GM21576 (cell line): ENCODE data around the gene MBD2.
A peak's percentile ranks its signal among the peaks of the same experiment; 100 is the strongest.
"Not testable (repeated sequence)": the region's sequence is repeated elsewhere in the genome, so short reads cannot be mapped to it uniquely, and the experiment has no call there.

Experiments
- ATAC-seq: cut with Tn5 transposase; IDR thresholded peaks from one replicate; pipeline ENCODE4 v1.9.1; 2021; ENCODE audit warnings: mild to moderate bottlenecking, moderate library complexity; ENCODE audit not compliant: unreplicated experiment

Gene MBD2

GRCh38 chr18:54238173-54238936, 13.9 kb upstream of the MBD2 start:
- no peak for ATAC-seq

- ATAC-seq: no peak
Measured at GRCh38 chr18:54235871-54236270, 11.4 kb upstream of the MBD2 start.

GRCh38 chr18:54233747-54234146, 9.3 kb upstream of the MBD2 start:
- ATAC-seq: no peak

- ATAC-seq: no peak
Measured at GRCh38 chr18:54233228-54233625, 8.8 kb upstream of the MBD2 start.

- ATAC-seq: no peak
Measured at GRCh38 chr18:54232485-54233227, 8.2 kb upstream of the MBD2 start.

- no peak for ATAC-seq
Measured at GRCh38 chr18:54229421-54230059, 5.1 kb upstream of the MBD2 start.

- ATAC-seq: no peak
Measured at GRCh38 chr18:54228364-54228763, 3.9 kb upstream of the MBD2 start.

GRCh38 chr18:54223568-54224241, 764 bp downstream of the MBD2 start:
- peak; percentile 8 for ATAC-seq

- ATAC-seq: peak; percentile 29
Measured at GRCh38 chr18:54222922-54223567, 1.4 kb downstream of the MBD2 start.

- no peak for ATAC-seq
Measured at GRCh38 chr18:54220406-54220805, 4.1 kb downstream of the MBD2 start.

- not testable (repeated sequence) for ATAC-seq
Measured at GRCh38 chr18:54218803-54219202, 5.7 kb downstream of the MBD2 start.

- ATAC-seq: no peak
Measured at GRCh38 chr18:54218299-54218698, 6.2 kb downstream of the MBD2 start.

- peak; percentile 43 for ATAC-seq
Measured at GRCh38 chr18:54217624-54218023, 6.8 kb downstream of the MBD2 start.

- ATAC-seq: no peak
Measured at GRCh38 chr18:54215069-54215468, 9.4 kb downstream of the MBD2 start.

GRCh38 chr18:54210463-54210862, 14.0 kb downstream of the MBD2 start:
- peak; percentile 41 for ATAC-seq

GRCh38 chr18:54209471-54210180, 14.8 kb downstream of the MBD2 start:
- peak; percentile 74 for ATAC-seq

GRCh38 chr18:54206447-54206846, 18.0 kb downstream of the MBD2 start:
- no peak for ATAC-seq

GRCh38 chr18:54205959-54206358, 18.5 kb downstream of the MBD2 start:
- no peak for ATAC-seq

GRCh38 chr18:54205448-54205847, 19.0 kb downstream of the MBD2 start:
- not testable (repeated sequence) for ATAC-seq

- no peak for ATAC-seq
Measured at GRCh38 chr18:54204883-54205282, 19.6 kb downstream of the MBD2 start.
